Measurements from ENCODE around the gene PTPRE. TPM values are rescaled to one million over a fixed set of nuclear protein-coding genes. Genes with fewer than 3 reads are reported as not detected.

The PTPRE gene
- total and polyA plus RNA-seq, 8 donors = 6.8 to 88.7 (median 9.3) TPM

- DNase-seq = peak in 1 of 4 donors; percentile 29
- H3K27ac ChIP-seq = no peak overlapping the region
- H3K4me3 ChIP-seq = no peak overlapping the region
- peaks cover 18 to 42% of the 10 kb centered on the region in 2 donors for H3K4me1 ChIP-seq
- H3K36me3 ChIP-seq = peaks cover 0 to 15% of the 10 kb centered on the region in 2 donors
- TF ChIP-seq CTCF (IDR thresholded peaks at IDR 0.05) = no peak
- intact Hi-C loops (cut with DNase I) = no loop called here
- ATAC-seq = no peak
- H3K27me3 ChIP-seq = no peaks in the 10 kb centered on the region
- H3K9me3 ChIP-seq = no peaks in the 10 kb centered on the region
These were observed 138.9 kb downstream of the PTPRE start for GRCh38 chr10:128045833-128046120.

- no peaks in the 10 kb centered on the region for H3K9me3 ChIP-seq
- H3K36me3 ChIP-seq = peaks cover 0 to 20% of the 10 kb centered on the region in 2 donors
- no peak for TF ChIP-seq CTCF (IDR thresholded peaks at IDR 0.05)
- H3K4me3 ChIP-seq = no peak overlapping the region
- ATAC-seq (no peak), DNase-seq (peak in 1 of 4 donors; percentile 29)
- H3K27me3 ChIP-seq = no peaks in the 10 kb centered on the region
- intact Hi-C loops (cut with DNase I) = no loop called here
- H3K27ac ChIP-seq = peak overlapping the region; percentile 85 to 86
- H3K4me1 ChIP-seq = peaks cover 18 to 48% of the 10 kb centered on the region in 2 donors
These were observed 139.5 kb downstream of the PTPRE start for GRCh38 chr10:128046156-128046952.

- no peak for TF ChIP-seq CTCF (IDR thresholded peaks at IDR 0.05)
- intact Hi-C loops (cut with DNase I) = no loop called here
- DNase-seq (peak in 1 of 4 donors; percentile 35), ATAC-seq (no peak)
- Histone ChIP-seq H3K4me1 (peaks cover 18 to 52% of the 10 kb centered on the region in 2 donors), H3K36me3 (peaks cover 0 to 25% of the 10 kb centered on the region in 2 donors), H3K9me3 (no peaks in the 10 kb centered on the region), H3K4me3 (peak overlapping the region in 1 of 2 donors; percentile 51), H3K27ac (peak overlapping the region; percentile 85 to 86), H3K27me3 (no peaks in the 10 kb centered on the region)
These were observed 140.0 kb downstream of the PTPRE start for GRCh38 chr10:128046953-128047290.

- Histone ChIP-seq H3K27ac (peak overlapping the region; percentile 85 to 86), H3K9me3 (no peaks in the 10 kb centered on the region), H3K27me3 (no peaks in the 10 kb centered on the region), H3K4me3 (peak overlapping the region; percentile 5 to 51), H3K4me1 (peaks cover 18 to 57% of the 10 kb centered on the region in 2 donors), H3K36me3 (peaks cover 0 to 29% of the 10 kb centered on the region in 2 donors)
- intact Hi-C loops (cut with DNase I) = no loop called here
- DNase-seq (peak in 3 of 4 donors; percentile 71 to 96 (median 93)), ATAC-seq (peak; percentile 96)
- no peak for TF ChIP-seq CTCF (IDR thresholded peaks at IDR 0.05)
These were observed 140.4 kb downstream of the PTPRE start for GRCh38 chr10:128047351-128047750.

- DNase-seq (peak in 3 of 4 donors; percentile 35 to 82 (median 63)), ATAC-seq (peak; percentile 35)
- Histone ChIP-seq H3K27me3 (no peaks in the 10 kb centered on the region), H3K36me3 (peaks cover 0 to 37% of the 10 kb centered on the region in 2 donors), H3K4me3 (peak overlapping the region; percentile 8 to 51), H3K9me3 (no peaks in the 10 kb centered on the region), H3K4me1 (peaks cover 18 to 65% of the 10 kb centered on the region in 2 donors), H3K27ac (peak overlapping the region; percentile 85 to 86)
- intact Hi-C loops (cut with DNase I) = no loop called here
- TF ChIP-seq CTCF (IDR thresholded peaks at IDR 0.05) = no peak
These were observed 141.3 kb downstream of the PTPRE start for GRCh38 chr10:128047991-128048818.
